H1 (cell line): ENCODE measurements around the gene IFIT2. TPM values are rescaled to one million over a fixed set of nuclear protein-coding genes. Genes with fewer than 3 reads are reported as not detected.

Source experiments
- CTCF ChIA-PET: fragments of 300-600 bp; sonication (Branson Sonifier 250); formaldehyde crosslinking; loops from one replicate; lab custom pipeline; 2021; ENCODE audit not compliant: partially characterized antibody; lab: Charles Lee
- POLR2A ChIA-PET: fragments of 300-600 bp; sonication (Branson Sonifier 250); formaldehyde crosslinking; loops from one replicate; lab custom pipeline; 2021; ENCODE audit warnings: inconsistent platforms; ENCODE audit not compliant: partially characterized antibody; lab: Charles Lee
- DNase-seq, 2 experiments: peaks; one replicate each; pipeline versions ENCODE4 v3.0.0 to v3.0.0-alpha.2; 2010 to 2022; ENCODE audit warnings: low spot score in 2 of 2, low read depth in 1 of 2, mixed read lengths in 1 of 2
- FAIRE-seq: peaks from 2 replicates; lab custom pipeline; 2011; peaks lifted over from hg19 to GRCh38; lab: Jason Lieb, UNC
- H2AFZ ChIP-seq: 2 replicates; pipeline ENCODE4 v1.8.1; 2012; ENCODE audit warnings: low read length, inconsistent platforms
- H2AK5ac ChIP-seq: 2 replicates; pipeline ENCODE4 v1.6.1; 2013; ENCODE audit warnings: low read depth, low read length
- H2BK120ac ChIP-seq: replicated peaks from 2 replicates; pipeline ENCODE3; 2013; ENCODE audit warnings: low read depth, low read length, inconsistent platforms
- H2BK12ac ChIP-seq: 2 replicates; pipeline ENCODE4 v1.6.1; 2013; ENCODE audit warnings: low read depth, low read length
- H2BK15ac ChIP-seq: 2 replicates; pipeline ENCODE4 v1.6.1; 2013; ENCODE audit warnings: low read length
- H2BK20ac ChIP-seq: 2 replicates; pipeline ENCODE4 v1.6.1; 2013; ENCODE audit warnings: low read length
- H2BK5ac ChIP-seq: 2 replicates; pipeline ENCODE4 v1.6.1; 2013; ENCODE audit warnings: low read depth, low read length
- H3K14ac ChIP-seq: 2 replicates; pipeline ENCODE4 v1.6.1; 2013; ENCODE audit warnings: inconsistent platforms; ENCODE audit not compliant: insufficient read length
- H3K18ac ChIP-seq: 2 replicates; pipeline ENCODE4 v1.6.1; 2013; ENCODE audit warnings: low read length; ENCODE audit errors: extremely low read depth
- H3K23ac ChIP-seq: 2 replicates; pipeline ENCODE4 v1.6.1; 2013; ENCODE audit warnings: inconsistent platforms; ENCODE audit not compliant: insufficient read length
- H3K23me2 ChIP-seq: 2 replicates; pipeline ENCODE4 v1.6.1; 2013; ENCODE audit warnings: low read depth, low read length
- H3K27ac ChIP-seq: 2 replicates; pipeline ENCODE4 v1.6.1; 2011; ENCODE audit warnings: low read depth, low read length, inconsistent platforms
- H3K27me3 ChIP-seq, 4 experiments: replicated peaks in 1 of 4; 1 replicate in 1 of 4; 2 replicates in 3 of 4; pipeline versions ENCODE4 v1.6.1 to v1.8.1; 2011 to 2013; ENCODE audit warnings: low read length in 3 of 4, mild to moderate bottlenecking in 3 of 4, inconsistent platforms in 2 of 4, mixed read lengths in 2 of 4, moderate library complexity in 1 of 4; ENCODE audit not compliant: control insufficient read depth in 3 of 4, insufficient read depth in 3 of 4; ENCODE audit errors: extremely low read depth in 1 of 4
- H3K36me3 ChIP-seq, 4 experiments: 2 replicates each; pipeline versions ENCODE4 v1.6.1 to v1.8.1; 2011 to 2013; ENCODE audit warnings: mild to moderate bottlenecking in 4 of 4, low read length in 3 of 4, moderate library complexity in 2 of 4, control low read depth in 1 of 4, inconsistent platforms in 1 of 4; ENCODE audit not compliant: insufficient read depth in 4 of 4, control insufficient read depth in 2 of 4
- H3K4ac ChIP-seq: replicated peaks from 2 replicates; pipeline ENCODE3; 2013; ENCODE audit warnings: low read length, low read depth, mixed read lengths, inconsistent platforms; ENCODE audit not compliant: insufficient read length
- H3K4me1 ChIP-seq, 4 experiments: replicated peaks in 1 of 4; 1 replicate in 1 of 4; 2 replicates in 3 of 4; pipeline versions ENCODE4 v1.6.1 to v1.8.1; 2011 to 2013; ENCODE audit warnings: low read length in 3 of 4, inconsistent platforms in 2 of 4, mixed read lengths in 1 of 4; ENCODE audit not compliant: insufficient read depth in 4 of 4, control insufficient read depth in 3 of 4
- H3K4me2 ChIP-seq, 2 experiments: 2 replicates each; pipeline versions ENCODE4 v1.6.1 to v1.8.1; 2011 to 2013; ENCODE audit warnings: low read depth in 2 of 2, low read length in 2 of 2, control low read depth in 1 of 2, inconsistent platforms in 1 of 2, mild to moderate bottlenecking in 1 of 2; ENCODE audit not compliant: insufficient read depth in 1 of 2
- H3K4me3 ChIP-seq, 4 experiments: fragments of 200-600, 300-600 bp in 1 of 4; sonication (generic), shearing (Covaris generic), sonication (Bioruptor Twin) in 1 of 4; 2 replicates each; pipeline versions ENCODE4 v1.5.1 to v1.8.1; 2011 to 2016; ENCODE audit warnings: low read length in 4 of 4, low read depth in 3 of 4, control low read depth in 2 of 4, inconsistent platforms in 2 of 4, mild to moderate bottlenecking in 2 of 4, mixed read lengths in 1 of 4, moderate library complexity in 1 of 4; ENCODE audit not compliant: insufficient read depth in 2 of 4; ENCODE audit errors: extremely low read depth in 1 of 4
- H3K56ac ChIP-seq: replicated peaks from 2 replicates; pipeline ENCODE3; 2013; ENCODE audit warnings: low read depth, mild to moderate bottlenecking, mixed read lengths, low read length, inconsistent platforms; ENCODE audit not compliant: insufficient read length
- H3K79me1 ChIP-seq: 2 replicates; pipeline ENCODE4 v1.6.1; 2013; ENCODE audit warnings: low read depth, low read length, control low read depth
- H3K79me2 ChIP-seq, 2 experiments: 2 replicates each; pipeline versions ENCODE4 v1.6.1 to v1.8.1; 2012 to 2013; ENCODE audit warnings: low read length in 2 of 2, mild to moderate bottlenecking in 2 of 2, inconsistent platforms in 1 of 2; ENCODE audit not compliant: insufficient read depth in 2 of 2, control insufficient read depth in 1 of 2
- H3K9ac ChIP-seq, 4 experiments: replicated peaks in 1 of 4; 1 replicate in 1 of 4; 2 replicates in 3 of 4; pipeline versions ENCODE4 v1.6.1 to v1.8.1; 2011 to 2013; ENCODE audit warnings: low read depth in 3 of 4, low read length in 3 of 4, control low read depth in 2 of 4, mild to moderate bottlenecking in 2 of 4, moderate library complexity in 2 of 4, inconsistent platforms in 1 of 4; ENCODE audit errors: extremely low read depth in 1 of 4
- H3K9me3 ChIP-seq, 2 experiments: 2 replicates each; pipeline versions ENCODE4 v1.6.1 to v1.8.1; 2012 to 2013; ENCODE audit warnings: mild to moderate bottlenecking in 2 of 2, moderate library complexity in 2 of 2, control low read depth in 1 of 2, inconsistent platforms in 1 of 2, low read depth in 1 of 2, low read length in 1 of 2, mixed read lengths in 1 of 2; ENCODE audit not compliant: insufficient read depth in 2 of 2
- H4K20me1 ChIP-seq, 2 experiments: replicated peaks in 1 of 2; 2 replicates each; pipeline versions ENCODE3 to v1.8.1; 2011 to 2013; ENCODE audit warnings: inconsistent platforms in 2 of 2, low read length in 2 of 2, mild to moderate bottlenecking in 1 of 2; ENCODE audit not compliant: insufficient read depth in 2 of 2, control insufficient read depth in 1 of 2
- H4K5ac ChIP-seq: 2 replicates; pipeline ENCODE4 v1.6.1; 2013; ENCODE audit warnings: low read length, low read depth, mixed read lengths, inconsistent platforms; ENCODE audit not compliant: insufficient read length
- H4K8ac ChIP-seq: 2 replicates; pipeline ENCODE4 v1.8.0; 2013; ENCODE audit warnings: mild to moderate bottlenecking, moderate library complexity, low read length, inconsistent platforms; ENCODE audit not compliant: insufficient read depth; ENCODE audit errors: extremely low read depth
- H4K91ac ChIP-seq: replicated peaks from 2 replicates; pipeline ENCODE3; 2013; ENCODE audit warnings: low read length, mixed read lengths, inconsistent platforms; ENCODE audit not compliant: insufficient read length
- BRCA1 ChIP-seq: IDR thresholded peaks from 2 replicates; pipeline ENCODE4 v1.6.1; 2012; ENCODE audit warnings: low read depth, low read length, improper control_type of control experiment
- GTF2F1 ChIP-seq: IDR thresholded peaks from 2 replicates; pipeline ENCODE4 v1.6.1; 2012; ENCODE audit warnings: low read depth, low read length, improper control_type of control experiment, borderline replicate concordance
- HDAC6 ChIP-seq: IDR thresholded peaks from one replicate; pipeline ENCODE4 v1.7.1; 2012; ENCODE audit warnings: low read depth, mild to moderate bottlenecking, inconsistent platforms, low read length, moderate library complexity
- JUN ChIP-seq: IDR thresholded peaks from 2 replicates; pipeline ENCODE4 v1.6.1; 2011; ENCODE audit warnings: low read depth, mild to moderate bottlenecking, improper control_type of control experiment, low read length
- KDM1A ChIP-seq: fragments of 200-600, 300-600 bp; sonication (generic); IDR thresholded peaks from 2 replicates; pipeline ENCODE4 v1.7.1; 2016; ENCODE audit warnings: mild to moderate bottlenecking, low read length, borderline replicate concordance
- POLR2A ChIP-seq, 2 experiments: IDR thresholded peaks; 1 replicate in 1 of 2; 2 replicates in 1 of 2; pipeline ENCODE4 v1.6.1; 2011; ENCODE audit warnings: low read depth in 2 of 2, low read length in 2 of 2, mild to moderate bottlenecking in 2 of 2; ENCODE audit errors: control extremely low read depth in 1 of 2
- POU5F1 ChIP-seq: IDR thresholded peaks from 2 replicates; pipeline ENCODE4 v1.6.1; 2011; ENCODE audit warnings: low read depth, mild to moderate bottlenecking, low read length, moderate library complexity
- RAD21 ChIP-seq, 2 experiments: IDR thresholded peaks in 1 of 2; conservative IDR thresholded peaks in 1 of 2; 2 replicates each; pipeline ENCODE4 v1.6.1; 2011; ENCODE audit warnings: low read depth in 2 of 2, low read length in 2 of 2, improper control_type of control experiment in 1 of 2, inconsistent platforms in 1 of 2, mild to moderate bottlenecking in 1 of 2, moderate library complexity in 1 of 2
- RNF2 ChIP-seq: fragments of 200-900, 300-1000 bp; sonication (generic); IDR thresholded peaks from 2 replicates; pipeline ENCODE4 v1.7.1; 2016; ENCODE audit warnings: borderline replicate concordance, low read depth, mild to moderate bottlenecking, antibody characterized with exemption, low read length; ENCODE audit not compliant: poor library complexity, severe bottlenecking; ENCODE audit errors: missing control alignments
- SIX5 ChIP-seq: IDR thresholded peaks from 2 replicates; pipeline ENCODE4 v1.6.1; 2011; ENCODE audit warnings: mild to moderate bottlenecking, low read depth, low read length
- SP2 ChIP-seq: IDR thresholded peaks from 2 replicates; pipeline ENCODE4 v1.6.1; 2012; ENCODE audit warnings: mild to moderate bottlenecking, low read length, inconsistent platforms
- TCF12 ChIP-seq: IDR thresholded peaks from 2 replicates; pipeline ENCODE4 v1.6.1; 2011; ENCODE audit warnings: low read depth, mild to moderate bottlenecking, low read length
- YY1 ChIP-seq: IDR thresholded peaks from 2 replicates; pipeline ENCODE4 v1.6.1; 2011; ENCODE audit warnings: low read depth, mild to moderate bottlenecking, low read length
- WGBS, 2 experiments: shearing (Covaris generic) in 1 of 2; methylation state at CpG; one replicate each; pipeline versions ENCODE4 v1.1.6 to v1.1.7; 2013 to 2015; ENCODE audit warnings: low lambda C conversion rate in 2 of 2, mixed read lengths in 2 of 2, inconsistent platforms in 1 of 2, low coverage in 1 of 2, missing lambda C conversion rate in 1 of 2; ENCODE audit not compliant: insufficient replicate concordance in 2 of 2, insufficient coverage in 1 of 2, insufficient read length in 1 of 2; ENCODE audit errors: extremely low coverage in 1 of 2, missing lambda C conversion rate in 1 of 2; 5-methylcytosine and 5-hydroxymethylcytosine counted together
- polyA plus RNA-seq, 7 experiments: library from polyadenylated mRNA; depleted of rRNA in 3 of 7; stranded (reverse) in 5 of 7; unstranded in 2 of 7; fragments of >200 nt in 5 of 7; fragments of 200-250 nt in 2 of 7; gene quantifications; 1 replicate in 5 of 7; 2 replicates in 1 of 7; 4 replicates in 1 of 7; pipeline versions ENCODE4 v1.2.1 to v1.2.3, GENCODE V29; 2011 to 2013; ENCODE audit warnings: missing spikeins in 2 of 7, mixed read lengths in 2 of 7
- total RNA-seq: library from RNA; stranded (reverse); fragmentation: NEBNext Ultra II Directional; extraction: Animal tissue kit (Norgen Biotek cat#: 25700); gene quantifications from 2 replicates; pipeline ENCODE4 v1.2.1, GENCODE V29; 2021
- TF ChIP-seq, protein P1 (sequence below): IDR thresholded peaks from 2 replicates; pipeline ENCODE4 v1.6.1; 2012; ENCODE audit warnings: inconsistent platforms

The IFIT2 gene
- total and polyA plus RNA-seq, 2 of the 8 experiments (the other 6 are each of a cell fraction or from before 2014, with no cell fraction given), result 0.03 to 0.35 TPM

GRCh38 chr10:89278034-89278535, 23.8 kb upstream of the IFIT2 start:
- FAIRE-seq, result no peak
- Histone ChIP-seq H3K23ac (no peak overlapping the region), H3K4ac (no peak overlapping the region), H3K18ac (no peak overlapping the region), H4K8ac (no peak overlapping the region), H2BK5ac (no peak overlapping the region), H3K27me3 (no peaks in the 10 kb centered on the region), H4K91ac (no peak overlapping the region), H3K27ac (no peak overlapping the region), H3K56ac (no peak overlapping the region), H3K36me3 (no peaks in the 10 kb centered on the region), H3K23me2 (no peaks in the 10 kb centered on the region), H3K79me1 (no peaks in the 10 kb centered on the region), H2BK20ac (no peak overlapping the region), H2AK5ac (no peak overlapping the region), H3K14ac (no peak overlapping the region), H2BK120ac (no peak overlapping the region), H4K5ac (no peak overlapping the region), H4K20me1 (no peaks in the 10 kb centered on the region), H3K4me1 (no peaks in the 10 kb centered on the region), H2AFZ (peak overlapping the region; percentile 60; the same call in 1 of the 2 replicates), H3K79me2 (no peaks in the 10 kb centered on the region), H3K9ac (no peak overlapping the region), H3K9me3 (no peaks in the 10 kb centered on the region), H2BK12ac (no peak overlapping the region), H3K4me2 (no peak overlapping the region), H3K4me3 (no peak overlapping the region), H2BK15ac (no peak overlapping the region)
- WGBS, 2 experiments, result 88% methylated on average over 1 of the region's 1 CpG; no CpG with 5 or more reads in 1 of the 2 experiments
- DNase-seq, result no peak
- POLR2A ChIA-PET, result interaction anchor here (0.5 kb wide), 1 partner anchor 227 kb away, joined by 3 read pairs; no protein-coding TSS in a partner anchor
- CTCF ChIA-PET, result interaction anchor here (1.3 to 3.5 kb wide), 2 partner anchors 20 to 91 kb away, joined by 3 to 25 read pairs; no protein-coding TSS in a partner anchor
- TF ChIP-seq SIX5 (no peak), KDM1A (no peak), GTF2F1 (no peak), JUN (no peak), HDAC6 (no peak), TCF12 (no peak), SP2 (no peak), POU5F1 (no peak), RAD21 (IDR thresholded peaks at IDR 0.05 in 1 of 2, conservative IDR thresholded peaks at IDR 0.05 in 1 of 2; ENCODE audit: low read depth in 2 of 2, low read length in 2 of 2) (no peak), YY1 (no peak), POLR2A (IDR thresholded peaks at IDR 0.05; ENCODE audit: control extremely low read depth in 1 of 2, low read depth in 2 of 2, low read length in 2 of 2) (no peak), RNF2 (no peak), BRCA1 (no peak)
- TF ChIP-seq, protein P1, sequence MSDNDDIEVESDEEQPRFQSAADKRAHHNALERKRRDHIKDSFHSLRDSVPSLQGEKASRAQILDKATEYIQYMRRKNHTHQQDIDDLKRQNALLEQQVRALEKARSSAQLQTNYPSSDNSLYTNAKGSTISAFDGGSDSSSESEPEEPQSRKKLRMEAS, result no peak
